SIG-M5 treated with dmso at 0.1 percent for 504 hours (cell line): ENCODE measurements around the gene MYO3B.
"Not testable (repeated sequence)": the region's sequence is repeated elsewhere in the genome, so short reads cannot be mapped to it uniquely, and the experiment has no call there.

ENCODE experiments used
- DNase-seq: peaks from one replicate; lab custom pipeline; 2025; ENCODE audit not compliant: unreplicated experiment; lab: John Stamatoyannopoulos, UW

MYO3B gene

DNA sequence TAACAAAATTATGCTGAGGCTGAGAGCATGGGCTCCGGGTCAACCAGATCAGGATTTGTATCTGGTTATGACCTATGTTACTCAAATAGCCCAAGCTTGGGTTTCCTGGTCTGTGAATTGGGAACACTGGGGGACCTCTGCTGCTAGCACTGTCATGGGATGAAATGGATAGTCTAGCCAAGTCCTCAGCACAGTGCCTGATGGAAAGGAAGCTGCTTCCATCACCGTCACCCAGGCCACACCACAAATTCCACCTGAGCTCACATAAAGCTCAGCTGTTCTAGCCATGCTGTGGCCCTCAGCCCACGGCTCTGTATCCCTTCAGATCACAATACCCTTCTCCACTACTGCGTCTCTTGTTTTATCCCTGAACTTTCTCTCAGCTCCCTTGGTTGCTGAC, 357.6 kb downstream of the MYO3B start:
- DNase-seq = no peak

DNA sequence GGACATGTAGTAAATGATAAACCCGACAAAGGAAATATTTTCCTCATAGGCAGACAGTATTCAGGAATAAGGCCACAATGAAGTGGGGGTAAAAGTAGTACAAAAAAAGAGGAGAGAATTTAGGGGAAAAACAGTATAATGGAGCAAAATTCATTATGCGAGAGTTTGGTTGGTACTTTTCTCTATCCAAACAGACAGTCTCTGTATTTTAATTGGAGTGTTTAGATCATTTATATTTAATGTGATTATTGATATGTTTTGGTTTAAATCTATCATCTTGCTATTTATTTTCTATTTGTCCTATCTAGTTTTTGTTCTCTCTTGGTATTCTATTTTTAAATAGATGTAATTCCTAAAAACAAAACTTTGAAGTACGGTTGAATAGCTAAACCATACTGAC, 366.9 kb downstream of the MYO3B start:
- DNase-seq = no peak

DNA sequence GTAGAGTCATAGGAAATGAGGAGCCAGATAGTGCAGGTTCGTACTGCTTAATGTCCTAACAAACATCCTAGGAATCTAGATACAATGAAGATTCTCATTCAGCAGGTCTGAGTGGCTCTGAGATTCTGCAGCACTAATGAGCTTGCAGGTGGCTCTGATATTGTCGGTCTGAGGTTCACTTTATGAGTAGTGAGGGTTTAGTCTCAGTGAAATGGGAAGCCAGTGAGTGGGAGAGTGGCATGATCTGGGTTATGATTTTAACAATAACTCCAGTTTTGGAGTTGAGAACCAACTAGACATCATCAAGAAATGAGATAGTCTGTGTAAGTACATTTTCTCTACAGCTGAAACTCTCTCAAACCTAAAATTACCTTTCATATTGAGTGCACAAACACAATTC, 370.4 kb downstream of the MYO3B start:
- no peak for DNase-seq

DNA sequence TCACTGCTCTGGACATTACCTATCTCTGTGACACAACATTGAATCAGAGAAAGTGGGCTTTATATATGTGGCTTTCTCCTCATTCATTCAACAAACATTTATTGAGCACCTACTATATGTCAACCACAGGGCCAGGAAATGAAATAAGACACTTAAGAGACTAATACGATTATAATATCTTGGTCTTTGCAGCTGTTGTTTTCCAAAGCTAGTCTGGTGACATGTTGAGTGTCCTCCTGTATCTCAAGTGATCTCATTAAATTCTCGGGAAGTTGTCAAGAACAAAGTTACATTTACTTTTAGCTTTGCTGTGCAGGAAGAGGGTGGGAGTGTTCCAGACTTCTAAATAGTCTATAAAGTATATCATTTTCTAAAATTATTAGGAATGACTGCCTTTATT, 372.6 kb downstream of the MYO3B start:
- DNase-seq = no peak

DNA sequence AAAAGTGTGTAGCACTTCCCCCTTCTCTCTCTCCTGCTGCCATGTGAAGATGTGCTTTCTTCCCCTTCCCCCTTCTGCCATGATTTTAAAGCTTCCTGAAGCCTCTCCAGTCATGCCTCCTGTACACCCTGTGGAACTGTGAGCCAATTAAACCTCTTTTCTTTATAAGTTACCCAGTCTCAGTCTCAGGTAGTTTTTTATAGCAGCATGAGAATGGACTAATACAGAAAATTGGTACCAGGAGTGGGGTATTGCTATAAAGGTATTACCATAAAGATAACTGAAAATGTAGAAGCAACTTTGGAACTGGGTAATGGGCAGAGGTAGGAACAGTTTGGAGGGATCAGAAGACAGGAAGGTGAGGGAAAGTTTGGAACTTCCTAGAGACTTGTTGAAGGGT, 374.0 kb downstream of the MYO3B start:
- not testable (repeated sequence) for DNase-seq

DNA sequence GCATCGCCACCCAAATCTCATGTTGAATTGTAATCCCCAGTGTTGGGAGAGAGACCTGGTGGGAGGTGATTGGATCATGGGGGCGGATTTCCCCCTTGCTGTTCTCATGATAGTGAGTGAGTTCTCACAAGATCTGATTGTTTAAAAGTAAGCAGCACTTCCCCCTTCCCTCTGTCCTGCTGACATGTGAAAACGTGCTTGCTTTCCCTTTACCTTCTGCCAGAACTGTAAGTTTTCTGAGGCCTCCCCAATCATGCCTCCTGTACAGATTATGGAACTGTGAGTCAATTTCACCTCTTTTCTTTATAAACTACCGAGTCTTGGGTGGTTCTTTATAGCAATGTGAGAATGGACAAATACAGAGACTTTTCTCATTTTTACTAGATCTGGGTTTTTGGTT, 375.8 kb downstream of the MYO3B start:
- DNase-seq = no peak

DNA sequence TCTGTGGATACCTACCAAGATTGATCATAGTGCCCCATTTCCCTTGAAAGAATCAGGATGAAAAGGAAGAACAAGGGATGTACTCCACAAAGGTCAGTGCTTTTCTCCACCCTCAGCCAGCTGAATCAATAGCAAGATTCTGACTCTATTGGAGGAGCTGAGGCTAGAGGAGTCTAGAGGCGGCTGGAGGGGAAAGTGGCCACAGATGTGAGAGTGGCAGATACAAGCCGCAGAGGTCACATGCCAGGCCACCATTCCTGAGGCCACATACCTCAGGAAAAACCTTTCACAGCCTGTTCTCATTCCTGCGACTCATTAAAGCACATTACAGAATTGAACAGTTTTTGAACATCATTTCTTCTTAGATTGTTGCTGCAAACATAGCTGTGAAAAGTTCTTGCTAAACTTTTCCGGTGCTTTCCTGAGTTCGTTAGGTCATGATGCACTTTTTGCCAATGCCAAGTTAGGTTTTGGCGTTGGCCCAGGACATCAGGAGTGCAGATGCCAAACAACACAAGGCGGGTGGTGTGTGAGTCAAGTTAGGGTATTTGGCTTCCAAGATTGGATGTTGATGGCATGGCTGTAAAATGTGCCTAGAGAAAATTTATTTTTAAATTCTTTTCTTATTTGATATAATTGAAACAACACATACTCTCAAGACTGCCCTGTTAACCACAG, 376.5 kb downstream of the MYO3B start:
- no peak for DNase-seq

DNA sequence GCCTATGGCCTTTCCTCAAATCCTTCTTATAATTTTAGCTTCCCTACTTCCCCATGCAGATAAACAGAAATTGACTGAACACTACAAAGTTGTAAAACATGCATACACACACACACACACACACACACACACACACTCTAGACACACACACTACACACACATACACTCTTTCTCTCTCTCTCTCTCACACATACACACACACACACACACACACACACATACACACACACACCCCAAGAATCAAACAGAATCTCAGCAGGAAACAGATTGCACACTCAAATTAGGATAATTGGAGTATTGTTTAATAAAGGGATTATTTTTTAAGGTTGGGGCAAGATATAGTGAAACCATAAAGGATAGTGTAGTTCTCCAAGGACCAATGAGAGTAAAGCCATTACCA, 385.0 kb downstream of the MYO3B start:
- no peak for DNase-seq

DNA sequence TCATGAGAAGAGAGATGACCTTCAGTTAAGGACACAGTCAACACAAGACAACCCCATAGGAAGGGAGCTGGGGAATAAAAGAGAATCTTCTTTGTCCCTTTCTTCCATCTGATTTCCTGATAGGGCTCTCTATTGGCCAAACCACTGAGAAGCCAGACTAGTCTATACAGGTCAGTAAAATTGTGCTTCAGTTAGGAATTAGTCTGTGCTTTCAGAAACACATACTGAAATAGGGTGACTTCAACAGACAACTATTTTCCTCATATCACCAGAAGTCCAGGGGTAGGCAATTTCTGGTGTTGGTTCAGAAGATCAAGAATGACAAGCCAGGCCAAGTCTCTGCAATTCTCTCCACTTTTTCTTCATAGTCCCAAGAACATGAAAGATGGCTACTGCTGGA, 385.5 kb downstream of the MYO3B start:
- no peak for DNase-seq

DNA sequence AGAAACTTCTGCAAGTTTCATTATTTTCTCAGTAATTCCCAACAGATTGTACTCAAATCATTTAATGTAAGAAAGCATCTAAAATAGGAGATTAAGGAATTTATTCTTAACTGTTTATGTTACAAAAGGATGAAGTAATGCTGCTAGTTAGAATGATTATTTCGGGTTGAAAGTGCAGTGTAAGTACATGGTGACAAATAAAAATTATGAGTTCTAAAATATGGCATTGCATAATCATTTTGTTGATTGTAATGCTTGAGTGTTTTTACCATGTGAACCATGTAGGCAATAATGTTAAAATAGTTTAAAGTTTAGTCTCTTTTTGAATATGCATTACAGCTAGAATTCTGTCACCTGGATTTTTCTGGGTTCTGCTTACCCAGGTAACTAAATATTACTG, 388.2 kb downstream of the MYO3B start:
- no peak for DNase-seq

DNA sequence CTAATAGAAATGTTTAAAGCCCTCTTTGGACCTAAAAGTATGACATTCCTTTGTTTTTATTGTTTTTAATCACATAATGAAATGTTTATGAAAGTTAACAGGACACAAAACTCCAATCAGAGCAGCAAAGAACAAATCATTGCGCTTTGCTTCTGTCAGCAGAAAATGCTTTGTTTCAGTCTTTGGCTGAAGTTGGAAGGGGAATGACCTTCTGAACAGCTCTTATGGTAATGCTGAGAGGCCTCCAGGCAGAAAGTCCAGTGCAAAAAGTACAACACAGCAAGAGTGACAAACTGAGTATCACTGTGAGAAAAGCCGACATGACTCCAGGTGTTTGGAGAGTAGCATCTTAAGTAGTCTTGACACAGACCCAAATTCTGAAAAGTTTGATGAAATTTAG, 389.5 kb downstream of the MYO3B start:
- no peak for DNase-seq

DNA sequence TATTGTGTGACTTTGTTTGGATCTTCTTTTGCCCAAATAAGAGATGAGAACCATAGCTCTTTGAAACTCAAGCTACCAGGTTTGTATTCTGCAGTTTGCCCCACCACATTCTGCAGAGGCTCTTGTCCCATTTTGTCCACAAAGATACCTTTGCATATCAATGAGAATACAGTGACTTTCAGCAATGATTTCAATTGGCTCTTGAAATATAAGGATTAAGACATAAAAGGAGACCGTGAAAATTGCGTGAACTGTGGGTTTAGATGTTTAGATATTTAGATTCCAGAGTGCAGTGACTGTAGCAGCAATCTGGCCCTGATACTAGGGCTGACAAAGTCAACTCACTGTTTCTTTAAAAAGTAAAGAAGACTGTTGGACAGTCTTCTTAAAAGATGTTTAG, 390.6 kb downstream of the MYO3B start:
- no peak for DNase-seq

DNA sequence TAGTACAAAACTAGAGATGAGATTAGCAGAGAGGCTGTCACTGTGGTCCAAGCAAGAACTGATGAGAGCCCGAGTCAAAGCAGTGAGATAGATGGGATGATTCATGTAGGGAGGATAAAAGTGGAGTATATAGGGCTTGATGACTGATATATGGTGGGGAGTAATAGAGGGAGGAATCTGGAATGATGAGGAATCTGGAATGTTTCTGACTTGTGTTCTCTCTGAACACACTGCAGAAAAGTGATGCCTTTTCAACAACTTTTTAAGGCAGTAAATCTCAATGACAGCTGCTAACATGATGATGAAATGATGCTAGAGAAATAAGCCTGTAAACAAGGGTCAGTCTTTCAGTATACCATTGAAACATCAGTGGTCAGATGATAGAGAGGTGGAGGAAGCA, 393.7 kb downstream of the MYO3B start:
- no peak for DNase-seq

DNA sequence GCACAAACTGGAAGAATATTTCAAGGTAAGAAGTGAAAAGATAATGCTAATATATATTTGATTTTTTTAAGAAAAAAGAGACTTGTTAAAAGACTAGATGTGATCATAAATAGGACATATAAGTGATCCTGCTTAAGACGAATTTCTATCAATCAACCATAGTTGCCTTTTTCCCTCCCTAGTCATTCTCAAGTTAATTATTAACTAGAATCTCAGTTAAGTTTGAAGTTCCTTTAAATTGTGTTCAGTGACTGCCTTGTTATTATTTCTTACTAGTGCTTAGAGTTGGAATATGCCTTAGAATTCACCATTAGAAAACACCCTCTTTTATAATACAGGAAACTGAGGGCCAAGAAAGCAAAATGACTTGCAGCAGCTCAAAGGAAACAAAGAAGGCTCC, 395.7 kb downstream of the MYO3B start:
- DNase-seq = no peak

DNA sequence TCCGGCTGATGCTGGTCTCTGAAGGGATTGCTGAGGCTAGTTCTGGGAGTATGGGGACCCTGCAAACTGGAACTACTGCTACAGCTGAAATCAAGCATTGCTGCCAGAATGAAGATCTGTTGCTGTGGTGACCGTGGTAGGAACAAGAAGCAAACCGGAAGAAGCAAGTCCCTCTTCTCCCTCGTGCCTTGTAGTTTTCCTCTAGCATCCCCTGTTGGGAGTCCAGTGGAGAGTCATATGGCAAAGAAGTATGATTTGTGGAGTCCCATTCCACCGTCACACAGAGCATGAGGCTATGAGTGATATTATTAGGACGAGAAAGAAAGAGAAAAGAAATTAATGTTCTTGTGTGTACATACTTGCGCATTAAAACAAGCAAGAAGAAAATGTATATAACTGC, 398.3 kb downstream of the MYO3B start:
- DNase-seq = no peak

DNA sequence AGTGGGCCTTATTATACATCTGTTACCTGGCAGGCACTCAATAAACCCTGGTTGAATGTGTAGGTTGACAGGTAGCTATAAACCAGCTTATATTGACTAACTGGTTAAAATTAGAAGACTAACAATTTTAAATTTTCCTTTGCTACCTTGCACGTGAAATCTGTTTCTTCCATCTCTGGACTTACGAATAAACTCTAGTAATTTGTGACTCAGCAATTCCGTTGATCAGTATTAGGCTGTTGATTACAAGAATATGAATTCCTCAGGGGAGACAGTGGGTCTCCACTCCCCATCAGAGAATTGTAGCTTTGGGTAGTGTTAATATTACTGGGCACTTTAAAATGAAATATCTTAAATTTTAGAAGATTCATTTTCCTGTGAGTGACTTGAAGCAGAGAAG, 399.4 kb downstream of the MYO3B start:
- DNase-seq = no peak

DNA sequence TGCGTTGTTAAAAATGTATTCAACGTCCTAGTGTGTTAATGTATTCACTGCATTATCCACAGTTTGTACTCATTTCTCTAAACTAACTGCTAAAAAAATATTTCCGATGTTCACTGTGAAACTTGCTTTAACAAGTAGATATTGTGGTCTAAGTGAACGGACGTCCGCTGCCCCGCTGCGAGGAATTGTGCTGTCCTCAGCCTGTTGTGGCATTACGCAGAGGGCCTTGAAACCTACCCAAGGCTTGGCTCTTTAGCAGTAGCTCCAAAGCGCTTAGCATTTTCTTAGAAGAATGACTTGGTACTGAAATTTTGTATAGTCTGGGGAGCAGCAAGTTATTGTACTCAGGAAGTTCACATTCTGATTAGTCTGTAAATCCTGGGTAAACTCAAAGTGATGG, 400.7 kb downstream of the MYO3B start:
- no peak for DNase-seq

DNA sequence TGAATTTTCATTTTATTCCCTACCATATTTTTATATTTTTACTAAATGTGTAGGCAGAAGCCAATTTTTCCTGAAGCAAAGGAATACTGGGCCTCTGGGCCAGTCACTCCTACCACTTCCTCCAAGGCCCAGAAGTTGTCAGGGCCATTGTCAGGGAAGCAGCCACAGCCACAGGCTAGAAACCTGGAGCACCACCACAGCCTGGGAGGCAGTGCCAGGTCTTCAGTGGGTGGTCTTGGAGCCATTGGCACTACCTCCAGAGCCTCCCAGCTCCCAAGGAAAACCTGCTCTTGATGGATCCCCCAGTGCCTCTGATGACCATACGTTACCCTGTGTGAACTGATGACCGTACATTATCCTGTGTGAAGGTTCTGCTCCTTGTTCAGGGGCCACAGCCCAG, 401.6 kb downstream of the MYO3B start:
- DNase-seq = no peak

DNA sequence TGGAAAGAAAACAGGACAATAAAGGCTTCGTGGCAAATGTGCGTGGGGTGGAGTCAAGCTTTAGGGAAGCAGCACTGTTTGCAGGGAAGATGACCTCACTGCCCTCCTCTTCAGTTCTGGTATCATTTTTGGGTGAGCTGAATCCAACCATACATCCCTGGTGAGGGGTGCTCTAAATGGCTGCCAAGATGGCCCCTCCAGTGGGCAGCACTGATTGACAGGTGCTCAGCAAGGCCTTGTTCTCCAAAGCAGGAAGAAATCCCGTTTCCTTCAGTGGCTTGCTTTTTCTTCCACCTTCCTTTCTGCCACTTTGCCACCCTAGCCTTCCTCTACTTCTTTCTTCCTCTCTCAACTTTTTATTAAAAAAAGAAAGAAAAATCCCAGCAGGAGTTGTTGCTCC, 404.4 kb downstream of the MYO3B start:
- no peak for DNase-seq

DNA sequence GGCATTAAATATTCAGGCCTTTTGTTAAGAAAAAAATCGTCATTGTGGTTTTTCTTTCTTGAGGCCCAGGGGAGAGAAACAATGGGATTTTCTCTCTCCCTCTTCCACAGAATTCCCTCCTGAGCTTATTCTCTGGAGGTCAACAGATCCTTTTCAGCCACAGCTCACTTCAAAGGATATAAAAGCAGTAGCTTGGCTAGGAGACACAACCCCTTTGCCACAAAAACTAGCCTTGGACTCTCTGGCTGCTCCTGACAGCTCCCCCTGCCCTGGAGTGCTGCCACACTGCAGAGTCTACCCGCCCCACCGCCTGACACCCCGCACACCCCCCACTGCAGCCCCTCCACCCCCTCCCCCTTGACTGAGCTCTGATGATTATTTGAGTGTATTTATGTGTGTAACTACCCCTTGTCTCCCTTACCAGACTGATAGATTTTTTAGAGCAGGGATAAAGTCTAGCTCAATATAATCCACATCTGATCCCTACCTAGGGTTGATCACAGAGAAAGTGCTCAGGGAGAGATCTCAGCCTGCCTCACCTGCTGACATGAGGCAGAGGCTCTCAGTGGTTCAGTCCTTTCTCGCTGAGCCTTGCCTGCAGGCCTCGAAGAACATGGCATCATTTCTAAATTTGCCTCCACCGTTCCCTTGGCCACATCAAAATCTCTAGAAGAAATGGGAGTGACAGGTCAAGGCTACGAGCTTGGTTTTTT, 405.0 kb downstream of the MYO3B start:
- no peak for DNase-seq

DNA sequence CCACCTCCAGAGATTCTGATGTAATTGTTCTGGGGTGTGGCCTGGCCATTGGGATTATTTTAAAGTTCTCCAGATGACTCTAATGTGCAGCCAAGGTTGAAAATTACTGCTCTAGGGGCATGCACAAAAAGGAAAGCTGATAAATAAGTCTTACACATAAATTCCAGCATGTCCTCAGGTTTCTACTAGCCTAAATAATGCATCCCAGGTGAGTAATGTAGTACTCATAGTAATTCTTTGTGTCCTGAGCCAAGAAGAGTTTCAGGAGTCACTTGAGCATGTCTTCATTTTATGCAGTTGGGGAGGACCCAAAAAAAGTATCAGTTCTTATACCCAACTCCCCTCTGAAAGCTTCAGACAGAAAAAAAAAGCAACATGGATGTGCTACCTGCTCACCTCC, 407.1 kb downstream of the MYO3B start:
- DNase-seq = no peak

DNA sequence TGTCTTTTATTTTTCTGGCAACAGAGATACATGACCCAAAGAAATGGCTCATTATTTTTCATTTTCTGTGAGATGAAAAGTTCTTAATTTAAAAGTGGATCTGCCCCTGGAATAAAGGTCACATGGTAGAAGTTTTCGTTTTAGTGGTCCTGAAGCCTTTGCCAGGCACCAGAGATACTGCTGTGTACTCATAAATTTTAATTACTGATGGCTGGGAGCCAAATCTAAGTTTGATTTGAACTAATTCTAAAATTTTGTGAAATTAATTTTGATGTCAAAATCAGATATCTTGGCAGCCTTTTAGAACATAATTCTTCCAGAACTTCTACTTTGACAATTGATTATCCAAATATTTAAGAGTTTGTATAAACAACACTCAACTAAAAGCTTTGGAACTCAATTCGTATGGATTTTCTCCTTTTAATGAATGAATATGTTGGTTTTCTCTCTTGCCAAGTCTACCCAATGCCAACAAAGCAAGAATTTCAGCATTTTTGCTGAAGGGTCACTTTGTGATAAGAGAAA, 408.7 kb downstream of the MYO3B start:
- DNase-seq = no peak

DNA sequence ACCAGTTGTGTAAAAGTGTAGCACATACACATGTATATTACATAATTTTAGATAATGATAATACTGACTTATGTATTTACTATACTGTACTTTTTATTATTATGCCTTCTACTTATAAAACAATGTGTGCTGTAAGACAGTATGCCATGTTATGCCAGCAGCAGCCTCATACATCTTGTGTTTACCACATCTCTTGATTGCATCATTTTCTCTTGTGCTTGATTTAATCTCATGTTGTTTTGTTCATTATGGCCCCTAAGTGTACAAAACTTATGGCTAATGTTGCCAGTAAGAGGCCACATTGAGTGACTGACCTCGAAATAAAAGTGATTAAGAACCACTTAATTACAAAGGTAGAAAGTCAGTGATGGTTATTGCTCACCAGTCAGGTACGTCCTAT, 409.2 kb downstream of the MYO3B start:
- DNase-seq = no peak
